ENCODE measurements around the gene TNFRSF9.

DNA sequence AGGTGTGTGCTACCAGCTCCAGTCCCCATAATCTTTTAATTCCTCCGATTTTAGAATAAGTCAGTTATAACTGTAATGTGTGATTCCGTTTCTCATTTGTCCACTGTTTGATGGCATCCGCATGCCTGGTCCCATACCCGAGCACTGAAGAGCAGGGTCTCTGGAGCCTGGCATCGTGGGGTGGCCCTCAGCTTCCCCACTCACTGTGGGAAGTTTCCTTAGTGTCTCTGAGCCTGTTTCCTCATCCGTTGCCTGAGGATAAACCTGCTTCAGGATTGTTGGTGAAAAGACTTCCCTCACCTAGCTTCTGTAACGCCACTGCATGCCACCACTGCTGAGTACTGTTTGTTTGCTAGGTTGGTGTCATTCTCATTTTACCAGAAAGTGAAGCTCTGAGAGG is 40.3 kb upstream of the TNFRSF9 start:
- TF ChIP-seq RELA (CRISPR knock-in tag; IDR thresholded peaks at IDR 0.05; ENCODE audit: borderline replicate concordance) (no peak), TEAD4 (CRISPR knock-in tag; IDR thresholded peaks at IDR 0.05) (no peak)
- TF ChIP-seq, protein P1, sequence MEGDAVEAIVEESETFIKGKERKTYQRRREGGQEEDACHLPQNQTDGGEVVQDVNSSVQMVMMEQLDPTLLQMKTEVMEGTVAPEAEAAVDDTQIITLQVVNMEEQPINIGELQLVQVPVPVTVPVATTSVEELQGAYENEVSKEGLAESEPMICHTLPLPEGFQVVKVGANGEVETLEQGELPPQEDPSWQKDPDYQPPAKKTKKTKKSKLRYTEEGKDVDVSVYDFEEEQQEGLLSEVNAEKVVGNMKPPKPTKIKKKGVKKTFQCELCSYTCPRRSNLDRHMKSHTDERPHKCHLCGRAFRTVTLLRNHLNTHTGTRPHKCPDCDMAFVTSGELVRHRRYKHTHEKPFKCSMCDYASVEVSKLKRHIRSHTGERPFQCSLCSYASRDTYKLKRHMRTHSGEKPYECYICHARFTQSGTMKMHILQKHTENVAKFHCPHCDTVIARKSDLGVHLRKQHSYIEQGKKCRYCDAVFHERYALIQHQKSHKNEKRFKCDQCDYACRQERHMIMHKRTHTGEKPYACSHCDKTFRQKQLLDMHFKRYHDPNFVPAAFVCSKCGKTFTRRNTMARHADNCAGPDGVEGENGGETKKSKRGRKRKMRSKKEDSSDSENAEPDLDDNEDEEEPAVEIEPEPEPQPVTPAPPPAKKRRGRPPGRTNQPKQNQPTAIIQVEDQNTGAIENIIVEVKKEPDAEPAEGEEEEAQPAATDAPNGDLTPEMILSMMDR (IDR thresholded peaks at IDR 0.05) = no peak
